ENCODE measurements around the gene ZFR.
A peak's percentile ranks its signal among the peaks of the same experiment; 100 is the strongest.
"Not testable (repeated sequence)": the region's sequence is repeated elsewhere in the genome, so short reads cannot be mapped to it uniquely, and the experiment has no call there.

The ZFR gene

DNA sequence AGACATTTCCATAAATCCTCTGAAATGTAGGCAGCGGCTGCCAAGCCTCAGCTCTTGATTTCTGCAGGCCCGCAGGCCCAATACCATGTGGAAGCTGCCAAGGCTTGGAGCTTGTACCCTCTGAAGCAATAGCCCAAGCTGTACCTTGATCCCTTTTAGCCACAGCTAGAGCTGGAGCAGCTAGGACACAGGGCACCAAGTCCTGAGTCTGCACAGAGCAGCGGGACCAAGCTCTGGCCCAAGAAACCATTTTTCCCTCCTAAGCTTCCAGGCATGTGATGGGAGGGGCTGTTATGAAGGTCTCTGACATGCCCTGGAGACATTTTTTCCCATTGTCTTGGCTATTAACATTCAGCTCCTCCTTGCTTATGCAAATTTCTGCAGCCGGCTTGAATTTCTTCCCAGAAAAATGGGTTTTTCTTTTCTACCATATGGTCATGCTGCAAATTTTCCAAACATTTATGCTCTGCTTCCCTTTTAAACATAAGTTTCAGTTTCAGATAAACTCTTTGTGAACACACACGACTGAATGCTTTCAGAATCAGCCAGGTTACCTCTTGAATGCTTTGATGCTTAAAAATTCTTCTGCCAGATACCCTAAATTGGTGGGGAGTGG lies 14.4 kb upstream of the ZFR start:
- no peak overlapping the region for H3K4me3 ChIP-seq (ENCODE audit: low read length)
- H4K5ac ChIP-seq (ENCODE audit: low read length) = no peak overlapping the region
- no peaks in the 10 kb centered on the region for H3K79me2 ChIP-seq (ENCODE audit: control insufficient read depth, insufficient read depth, low read length)
- H3K79me1 ChIP-seq (ENCODE audit: low read length) = no peaks in the 10 kb centered on the region
- no peak overlapping the region for H2BK120ac ChIP-seq (ENCODE audit: low read depth, low read length)
- H4K8ac ChIP-seq (ENCODE audit: low read depth, low read length) = no peak overlapping the region
- no peak overlapping the region for H2BK15ac ChIP-seq (replicated peaks; ENCODE audit: low read depth)
- no peak for DNase-seq
- no peaks in the 10 kb centered on the region for H3K36me3 ChIP-seq (ENCODE audit: control insufficient read depth, insufficient read depth, low read length)
- no peak overlapping the region for H3K56ac ChIP-seq (ENCODE audit: low read length)
- no peak overlapping the region for H3K27ac ChIP-seq (ENCODE audit: low read depth, low read length)
- no peak overlapping the region for H3K9ac ChIP-seq (ENCODE audit: low read length)
- H2AK5ac ChIP-seq (ENCODE audit: low read length) = no peak overlapping the region
- H3K4ac ChIP-seq (ENCODE audit: low read depth, low read length) = no peak overlapping the region
- WGBS (ENCODE audit: extremely low coverage, insufficient coverage, low lambda C conversion rate) = no CpG with 5 or more reads among the region's 5 CpGs
- H3K4me2 ChIP-seq (ENCODE audit: low read length) = no peak overlapping the region
- no peak overlapping the region for H2BK5ac ChIP-seq (ENCODE audit: low read length)
- H3K27me3 ChIP-seq (ENCODE audit: insufficient read depth, low read length, poor library complexity) = no peaks in the 10 kb centered on the region
- H3K4me1 ChIP-seq (ENCODE audit: control insufficient read depth, low read depth, low read length) = no peaks in the 10 kb centered on the region
- no peak overlapping the region for H3K18ac ChIP-seq (ENCODE audit: low read length)
- H3K23ac ChIP-seq (ENCODE audit: low read length) = no peak overlapping the region

GRCh38 chr5:32455311-32455710 lies 10.8 kb upstream of the ZFR start:
- no peak overlapping the region for H3K18ac ChIP-seq (ENCODE audit: low read length)
- no peak for DNase-seq
- no peak overlapping the region for H4K5ac ChIP-seq (ENCODE audit: low read length)
- no peak overlapping the region for H3K4me3 ChIP-seq (ENCODE audit: low read length)
- no CpG with 5 or more reads among the region's 6 CpGs for WGBS (ENCODE audit: extremely low coverage, insufficient coverage, low lambda C conversion rate)
- no peak overlapping the region for H3K4me2 ChIP-seq (ENCODE audit: low read length)
- no peaks in the 10 kb centered on the region for H3K27me3 ChIP-seq (ENCODE audit: insufficient read depth, low read length, poor library complexity)
- no peak overlapping the region for H3K23ac ChIP-seq (ENCODE audit: low read length)
- no peaks in the 10 kb centered on the region for H3K79me2 ChIP-seq (ENCODE audit: control insufficient read depth, insufficient read depth, low read length)
- no peak overlapping the region for H2BK120ac ChIP-seq (ENCODE audit: low read depth, low read length)
- H2BK5ac ChIP-seq (ENCODE audit: low read length) = no peak overlapping the region
- H2AK5ac ChIP-seq (ENCODE audit: low read length) = no peak overlapping the region
- H3K4ac ChIP-seq (ENCODE audit: low read depth, low read length) = no peak overlapping the region
- H2BK15ac ChIP-seq (replicated peaks; ENCODE audit: low read depth) = no peak overlapping the region
- no peak overlapping the region for H3K9ac ChIP-seq (ENCODE audit: low read length)
- H4K8ac ChIP-seq (ENCODE audit: low read depth, low read length) = no peak overlapping the region
- no peaks in the 10 kb centered on the region for H3K36me3 ChIP-seq (ENCODE audit: control insufficient read depth, insufficient read depth, low read length)
- no peak overlapping the region for H3K56ac ChIP-seq (ENCODE audit: low read length)
- no peaks in the 10 kb centered on the region for H3K79me1 ChIP-seq (ENCODE audit: low read length)
- no peak overlapping the region for H3K27ac ChIP-seq (ENCODE audit: low read depth, low read length)
- H3K4me1 ChIP-seq (ENCODE audit: control insufficient read depth, low read depth, low read length) = no peaks in the 10 kb centered on the region

GRCh38 chr5:32454821-32455220 lies 10.3 kb upstream of the ZFR start:
- Histone ChIP-seq H3K79me1 (ENCODE audit: low read length) (no peaks in the 10 kb centered on the region), H2AK5ac (ENCODE audit: low read length) (no peak overlapping the region), H2BK15ac (replicated peaks; ENCODE audit: low read depth) (no peak overlapping the region), H3K27ac (ENCODE audit: low read depth, low read length) (no peak overlapping the region), H3K27me3 (ENCODE audit: insufficient read depth, low read length, poor library complexity) (no peaks in the 10 kb centered on the region), H4K8ac (ENCODE audit: low read depth, low read length) (no peak overlapping the region), H3K9ac (ENCODE audit: low read length) (no peak overlapping the region), H4K5ac (ENCODE audit: low read length) (no peak overlapping the region), H3K4me1 (ENCODE audit: control insufficient read depth, low read depth, low read length) (no peaks in the 10 kb centered on the region), H3K36me3 (ENCODE audit: control insufficient read depth, insufficient read depth, low read length) (no peaks in the 10 kb centered on the region), H3K23ac (ENCODE audit: low read length) (no peak overlapping the region), H2BK120ac (ENCODE audit: low read depth, low read length) (no peak overlapping the region), H3K18ac (ENCODE audit: low read length) (no peak overlapping the region), H3K4me2 (ENCODE audit: low read length) (no peak overlapping the region), H2BK5ac (ENCODE audit: low read length) (no peak overlapping the region), H3K4ac (ENCODE audit: low read depth, low read length) (no peak overlapping the region), H3K4me3 (ENCODE audit: low read length) (no peak overlapping the region), H3K79me2 (ENCODE audit: control insufficient read depth, insufficient read depth, low read length) (no peaks in the 10 kb centered on the region), H3K56ac (ENCODE audit: low read length) (no peak overlapping the region)
- no peak for DNase-seq
- no CpG with 5 or more reads among the region's 5 CpGs for WGBS (ENCODE audit: extremely low coverage, insufficient coverage, low lambda C conversion rate)

DNA sequence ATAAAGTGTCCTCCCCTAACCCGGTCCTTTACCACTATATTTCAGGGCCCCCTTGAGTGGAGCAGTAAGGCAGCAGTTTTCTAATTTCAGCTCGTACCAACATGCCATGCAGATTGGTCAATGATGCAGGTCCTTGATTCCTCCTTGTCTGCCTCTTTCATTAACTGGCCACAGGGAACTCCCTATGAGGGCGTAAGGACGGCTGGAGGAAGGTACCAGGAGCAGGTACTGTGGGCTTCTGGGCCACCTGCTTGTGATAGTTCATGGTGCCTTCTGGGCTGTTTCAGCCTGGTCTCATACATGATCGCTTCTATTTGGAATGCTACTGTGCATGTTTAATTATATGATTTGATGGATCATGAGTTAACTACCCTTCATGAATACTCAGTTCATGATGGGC lies 9.4 kb upstream of the ZFR start:
- H3K27ac ChIP-seq (ENCODE audit: low read depth, low read length) = no peak overlapping the region
- no peaks in the 10 kb centered on the region for H3K36me3 ChIP-seq (ENCODE audit: control insufficient read depth, insufficient read depth, low read length)
- H2AK5ac ChIP-seq (ENCODE audit: low read length) = no peak overlapping the region
- H3K79me2 ChIP-seq (ENCODE audit: control insufficient read depth, insufficient read depth, low read length) = no peaks in the 10 kb centered on the region
- no peaks in the 10 kb centered on the region for H3K79me1 ChIP-seq (ENCODE audit: low read length)
- H3K23ac ChIP-seq (ENCODE audit: low read length) = no peak overlapping the region
- no peak overlapping the region for H2BK120ac ChIP-seq (ENCODE audit: low read depth, low read length)
- H3K4me3 ChIP-seq (ENCODE audit: low read length) = no peak overlapping the region
- no peak overlapping the region for H3K18ac ChIP-seq (ENCODE audit: low read length)
- H3K27me3 ChIP-seq (ENCODE audit: insufficient read depth, low read length, poor library complexity) = no peaks in the 10 kb centered on the region
- no peak overlapping the region for H3K4ac ChIP-seq (ENCODE audit: low read depth, low read length)
- no peak for DNase-seq
- no CpG with 5 or more reads among the region's 5 CpGs for WGBS (ENCODE audit: extremely low coverage, insufficient coverage, low lambda C conversion rate)
- H2BK5ac ChIP-seq (ENCODE audit: low read length) = no peak overlapping the region
- no peak overlapping the region for H4K5ac ChIP-seq (ENCODE audit: low read length)
- no peaks in the 10 kb centered on the region for H3K4me1 ChIP-seq (ENCODE audit: control insufficient read depth, low read depth, low read length)
- H3K9ac ChIP-seq (ENCODE audit: low read length) = no peak overlapping the region
- H2BK15ac ChIP-seq (replicated peaks; ENCODE audit: low read depth) = no peak overlapping the region
- no peak overlapping the region for H3K56ac ChIP-seq (ENCODE audit: low read length)
- no peak overlapping the region for H3K4me2 ChIP-seq (ENCODE audit: low read length)
- H4K8ac ChIP-seq (ENCODE audit: low read depth, low read length) = no peak overlapping the region

DNA sequence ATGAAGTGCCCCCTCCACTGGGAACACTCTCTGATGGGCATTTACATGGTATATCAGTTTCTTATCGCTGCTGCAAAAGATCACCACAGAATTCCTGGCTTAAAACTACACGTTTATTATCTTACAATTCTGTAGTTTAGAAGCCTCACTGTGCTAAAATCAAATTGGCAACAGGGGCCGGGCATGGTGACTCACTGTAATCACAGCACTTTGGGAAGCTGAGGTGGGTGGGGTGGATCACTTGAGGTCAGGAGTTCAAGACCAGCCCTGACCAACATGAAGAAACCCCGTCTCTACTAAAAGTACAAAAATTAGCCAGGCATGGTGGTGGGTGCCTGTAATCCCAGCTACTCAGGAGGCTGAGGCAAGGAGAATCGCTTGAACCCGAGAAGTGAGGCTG lies 7.8 kb upstream of the ZFR start:
- no CpG with 5 or more reads among the region's 6 CpGs for WGBS (ENCODE audit: extremely low coverage, insufficient coverage, low lambda C conversion rate)

GRCh38 chr5:32450952-32451351 lies 6.4 kb upstream of the ZFR start:
- no peak overlapping the region for H2BK15ac ChIP-seq (replicated peaks; ENCODE audit: low read depth)
- H3K23ac ChIP-seq (ENCODE audit: low read length) = no peak overlapping the region
- no peak overlapping the region for H2BK120ac ChIP-seq (ENCODE audit: low read depth, low read length)
- H4K8ac ChIP-seq (ENCODE audit: low read depth, low read length) = no peak overlapping the region
- H2BK5ac ChIP-seq (ENCODE audit: low read length) = no peak overlapping the region
- no peaks in the 10 kb centered on the region for H3K79me2 ChIP-seq (ENCODE audit: control insufficient read depth, insufficient read depth, low read length)
- H3K27ac ChIP-seq (ENCODE audit: low read depth, low read length) = no peak overlapping the region
- no peaks in the 10 kb centered on the region for H3K36me3 ChIP-seq (ENCODE audit: control insufficient read depth, insufficient read depth, low read length)
- H3K4ac ChIP-seq (ENCODE audit: low read depth, low read length) = no peak overlapping the region
- H2AK5ac ChIP-seq (ENCODE audit: low read length) = no peak overlapping the region
- no peaks in the 10 kb centered on the region for H3K27me3 ChIP-seq (ENCODE audit: insufficient read depth, low read length, poor library complexity)
- no peak overlapping the region for H3K9ac ChIP-seq (ENCODE audit: low read length)
- no peak overlapping the region for H3K4me3 ChIP-seq (ENCODE audit: low read length)
- H3K79me1 ChIP-seq (ENCODE audit: low read length) = no peaks in the 10 kb centered on the region
- peak; percentile 41 for DNase-seq
- no peak overlapping the region for H4K5ac ChIP-seq (ENCODE audit: low read length)
- no CpG with 5 or more reads among the region's 1 CpG for WGBS (ENCODE audit: extremely low coverage, insufficient coverage, low lambda C conversion rate)
- no peak overlapping the region for H3K56ac ChIP-seq (ENCODE audit: low read length)
- H3K4me1 ChIP-seq (ENCODE audit: control insufficient read depth, low read depth, low read length) = no peaks in the 10 kb centered on the region
- no peak overlapping the region for H3K4me2 ChIP-seq (ENCODE audit: low read length)
- no peak overlapping the region for H3K18ac ChIP-seq (ENCODE audit: low read length)

More for the DNA sequence above, 7.8 kb upstream of the ZFR start:
- H3K4me1 ChIP-seq (ENCODE audit: control insufficient read depth, low read depth, low read length); H3K4me3 ChIP-seq (ENCODE audit: low read length); H3K4me2 ChIP-seq (ENCODE audit: low read length); H3K56ac ChIP-seq (ENCODE audit: low read length); H3K4ac ChIP-seq (ENCODE audit: low read depth, low read length); H2BK15ac ChIP-seq (replicated peaks; ENCODE audit: low read depth); H3K79me2 ChIP-seq (ENCODE audit: control insufficient read depth, insufficient read depth, low read length); H3K36me3 ChIP-seq (ENCODE audit: control insufficient read depth, insufficient read depth, low read length); DNase-seq; H3K27ac ChIP-seq (ENCODE audit: low read depth, low read length); H3K23ac ChIP-seq (ENCODE audit: low read length); H3K9ac ChIP-seq (ENCODE audit: low read length); H3K27me3 ChIP-seq (ENCODE audit: insufficient read depth, low read length, poor library complexity); H4K5ac ChIP-seq (ENCODE audit: low read length); H3K18ac ChIP-seq (ENCODE audit: low read length); H2BK5ac ChIP-seq (ENCODE audit: low read length); H2AK5ac ChIP-seq (ENCODE audit: low read length); H2BK120ac ChIP-seq (ENCODE audit: low read depth, low read length); H3K79me1 ChIP-seq (ENCODE audit: low read length); H4K8ac ChIP-seq (ENCODE audit: low read depth, low read length): not testable (repeated sequence)

All from mesendoderm (in vitro differentiated cells).